Stimulated activated CD8-positive, alpha-beta memory T cell treated with anti-CD3 and anti-CD28 coated beads, Interleukin-7, amount 100 ng/mL, for 24 hours (primary cell): ENCODE measurements around the gene GTPBP2.
"Not testable (repeated sequence)": the region's sequence is repeated elsewhere in the genome, so short reads cannot be mapped to it uniquely, and the experiment has no call there.

Source experiments
- DNase-seq: peaks from one replicate; pipeline ENCODE4 v3.0.0-alpha.2; 2020; ENCODE audit warnings: low read depth

GTPBP2 gene

GRCh38 chr6:43623880-43624785, 4.9 kb downstream of the GTPBP2 start:
- DNase-seq, result no peak

GRCh38 chr6:43622541-43622940, 6.5 kb downstream of the GTPBP2 start:
- no peak for DNase-seq

GRCh38 chr6:43621836-43622180, 7.3 kb downstream of the GTPBP2 start:
- DNase-seq, result no peak

- DNase-seq, result no peak
Observed at GRCh38 chr6:43621078-43621835, 7.8 kb downstream of the GTPBP2 start.

- DNase-seq, result no peak
Observed at GRCh38 chr6:43616725-43617472, 12.2 kb downstream of the GTPBP2 start.

- no peak for DNase-seq
Observed at GRCh38 chr6:43614396-43614730, 14.7 kb downstream of the GTPBP2 start.

GRCh38 chr6:43613721-43614395, 15.2 kb downstream of the GTPBP2 start:
- DNase-seq, result no peak

GRCh38 chr6:43610431-43610830, 18.6 kb downstream of the GTPBP2 start:
- no peak for DNase-seq

GRCh38 chr6:43609402-43609801, 19.7 kb downstream of the GTPBP2 start:
- DNase-seq, result no peak

GRCh38 chr6:43608807-43609206, 20.3 kb downstream of the GTPBP2 start:
- no peak for DNase-seq

- DNase-seq, result no peak
Observed at GRCh38 chr6:43608310-43608763, 20.7 kb downstream of the GTPBP2 start.

GRCh38 chr6:43606019-43606418, 23.0 kb downstream of the GTPBP2 start:
- DNase-seq, result no peak

GRCh38 chr6:43604174-43604573, 24.9 kb downstream of the GTPBP2 start:
- no peak for DNase-seq

- DNase-seq, result no peak
Observed at GRCh38 chr6:43600595-43600994, 28.5 kb downstream of the GTPBP2 start.

GRCh38 chr6:43593938-43594337, 35.1 kb downstream of the GTPBP2 start:
- DNase-seq, result no peak

- DNase-seq, result not testable (repeated sequence)
Observed at GRCh38 chr6:43589564-43589963, 39.5 kb downstream of the GTPBP2 start.

- DNase-seq, result no peak
Observed at GRCh38 chr6:43588194-43588593, 40.9 kb downstream of the GTPBP2 start.

- DNase-seq, result no peak
Observed at GRCh38 chr6:43584892-43585570, 44.0 kb downstream of the GTPBP2 start.

GRCh38 chr6:43582911-43583310, 46.2 kb downstream of the GTPBP2 start:
- DNase-seq, result no peak

GRCh38 chr6:43579171-43579570, 49.9 kb downstream of the GTPBP2 start:
- no peak for DNase-seq

GRCh38 chr6:43578748-43579147, 50.3 kb downstream of the GTPBP2 start:
- no peak for DNase-seq
